BLaER1 treated with 17β-estradiol and CSF1 and Interleukin-3, amounts not matched to agents 10 nM and 100 nM (cell line): ENCODE results near the gene PHIP.

Experiments
- H3K27ac ChIP-seq, 11 experiments: shearing (Covaris generic); formaldehyde crosslinking; 2 replicates each; pipeline ENCODE4 v1.8.1; 2022
- H3K27me3 ChIP-seq, 11 experiments: shearing (Covaris generic); formaldehyde crosslinking; 2 replicates each; pipeline ENCODE4 v1.8.1; 2022
- H3K36me3 ChIP-seq, 11 experiments: shearing (Covaris generic); formaldehyde crosslinking; 2 replicates each; pipeline ENCODE4 v1.8.1; 2022
- H3K4me1 ChIP-seq, 10 experiments: shearing (Covaris generic); formaldehyde crosslinking; 2 replicates each; pipeline ENCODE4 v1.8.1; 2022
- H3K4me2 ChIP-seq, 11 experiments: shearing (Covaris generic); formaldehyde crosslinking; 2 replicates each; pipeline ENCODE4 v1.8.1; 2022
- H3K4me3 ChIP-seq, 10 experiments: shearing (Covaris generic); formaldehyde crosslinking; 2 replicates each; pipeline ENCODE4 v1.8.1; 2022
- H3K9ac ChIP-seq, 11 experiments: shearing (Covaris generic); formaldehyde crosslinking; 2 replicates each; pipeline ENCODE4 v1.8.1; 2022
- H3K9me3 ChIP-seq, 11 experiments: shearing (Covaris generic); formaldehyde crosslinking; replicated peaks in 1 of 11; 2 replicates each; pipeline ENCODE4 v1.8.1; 2022
- H4K20me1 ChIP-seq, 11 experiments: shearing (Covaris generic); formaldehyde crosslinking; 2 replicates each; pipeline ENCODE4 v1.8.1; 2022
- Cebpa-rat ChIP-seq, 11 experiments: shearing (Covaris generic); IDR thresholded peaks; 2 replicates each; pipeline ENCODE4 v1.8.1; 2022

Gene PHIP

GRCh38 chr6:79005497-79005896 lies 72.6 kb downstream of the PHIP start:
- no peaks in the 10 kb centered on the region for H3K9me3 ChIP-seq
- no peak for TF ChIP-seq Cebpa-rat (IDR thresholded peaks at IDR 0.05)
- H3K27me3 ChIP-seq: no peaks in the 10 kb centered on the region
- H3K4me3 ChIP-seq: no peak overlapping the region
- no peak overlapping the region for H3K9ac ChIP-seq
- H3K4me2 ChIP-seq: no peak overlapping the region
- no peak overlapping the region for H3K27ac ChIP-seq
- H3K36me3 ChIP-seq: peaks cover 27 to 44% (median 37%) of the 10 kb centered on the region in 11 experiments; a peak in 20 of 22 replicates
- H3K4me1 ChIP-seq: no peaks in the 10 kb centered on the region
- no peaks in the 10 kb centered on the region for H4K20me1 ChIP-seq

GRCh38 chr6:79005024-79005423 lies 73.0 kb downstream of the PHIP start:
- Histone ChIP-seq H3K4me1 (no peaks in the 10 kb centered on the region), H3K4me3 (no peak overlapping the region), H3K36me3 (peaks cover 27 to 48% (median 37%) of the 10 kb centered on the region in 11 experiments; a peak in 20 of 22 replicates), H4K20me1 (no peaks in the 10 kb centered on the region), H3K4me2 (no peak overlapping the region), H3K27me3 (no peaks in the 10 kb centered on the region), H3K9ac (no peak overlapping the region), H3K9me3 (no peaks in the 10 kb centered on the region), H3K27ac (no peak overlapping the region)
- TF ChIP-seq Cebpa-rat (IDR thresholded peaks at IDR 0.05): no peak

- no peaks in the 10 kb centered on the region for H3K9me3 ChIP-seq
- H3K27me3 ChIP-seq: no peaks in the 10 kb centered on the region
- no peak overlapping the region for H3K9ac ChIP-seq
- no peak overlapping the region for H3K4me2 ChIP-seq
- no peak overlapping the region for H3K27ac ChIP-seq
- no peak for TF ChIP-seq Cebpa-rat (IDR thresholded peaks at IDR 0.05)
- no peaks in the 10 kb centered on the region for H3K4me1 ChIP-seq
- H3K36me3 ChIP-seq: peaks cover 27 to 56% (median 37%) of the 10 kb centered on the region in 11 experiments; a peak in 20 of 22 replicates
- H3K4me3 ChIP-seq: no peak overlapping the region
- H4K20me1 ChIP-seq: no peaks in the 10 kb centered on the region
These were observed 73.8 kb downstream of the PHIP start for GRCh38 chr6:79004239-79004638.

GRCh38 chr6:79001415-79001814 lies 76.6 kb downstream of the PHIP start:
- H3K36me3 ChIP-seq: peaks cover 42 to 85% (median 61%) of the 10 kb centered on the region in 11 experiments
- no peaks in the 10 kb centered on the region for H3K27me3 ChIP-seq
- no peaks in the 10 kb centered on the region for H4K20me1 ChIP-seq
- H3K4me2 ChIP-seq: no peak overlapping the region
- H3K9ac ChIP-seq: no peak overlapping the region
- H3K9me3 ChIP-seq: peaks cover 0 to 3% (median 0%) of the 10 kb centered on the region in 11 experiments; a peak in 2 of 22 replicates
- TF ChIP-seq Cebpa-rat (IDR thresholded peaks at IDR 0.05): no peak
- H3K4me3 ChIP-seq: no peak overlapping the region
- no peaks in the 10 kb centered on the region for H3K4me1 ChIP-seq
- no peak overlapping the region for H3K27ac ChIP-seq

GRCh38 chr6:78999737-79000136 lies 78.3 kb downstream of the PHIP start:
- no peaks in the 10 kb centered on the region for H3K27me3 ChIP-seq
- peaks cover 57 to 100% (median 75%) of the 10 kb centered on the region in 11 experiments for H3K36me3 ChIP-seq

GRCh38 chr6:78995946-78996345 lies 82.1 kb downstream of the PHIP start:
- Histone ChIP-seq H3K9ac (no peak overlapping the region), H3K27ac (no peak overlapping the region), H3K4me2 (no peak overlapping the region), H3K4me1 (no peaks in the 10 kb centered on the region), H3K36me3 (peaks cover 59 to 100% (median 76%) of the 10 kb centered on the region in 11 experiments), H3K4me3 (no peak overlapping the region), H4K20me1 (no peaks in the 10 kb centered on the region), H3K9me3 (peaks cover 0 to 30% (median 22%) of the 10 kb centered on the region in 11 experiments; a peak in 15 of 22 replicates), H3K27me3 (no peaks in the 10 kb centered on the region)
- TF ChIP-seq Cebpa-rat (IDR thresholded peaks at IDR 0.05): no peak

More at GRCh38 chr6:78999737-79000136, 78.3 kb downstream of the PHIP start:
- Histone ChIP-seq H3K4me3 (no peak overlapping the region), H3K9ac (no peak overlapping the region), H4K20me1 (no peaks in the 10 kb centered on the region), H3K27ac (no peak overlapping the region), H3K9me3 (peaks cover 0 to 16% (median 12%) of the 10 kb centered on the region in 11 experiments; a peak in 12 of 22 replicates), H3K4me2 (no peak overlapping the region), H3K4me1 (no peaks in the 10 kb centered on the region)
- TF ChIP-seq Cebpa-rat (IDR thresholded peaks at IDR 0.05): no peak

GRCh38 chr6:78995346-78995745 lies 82.7 kb downstream of the PHIP start:
- no peak overlapping the region for H3K4me3 ChIP-seq
- no peak overlapping the region for H3K27ac ChIP-seq
- TF ChIP-seq Cebpa-rat (IDR thresholded peaks at IDR 0.05): no peak
- H4K20me1 ChIP-seq: no peaks in the 10 kb centered on the region
- no peak overlapping the region for H3K9ac ChIP-seq
- peaks cover 0 to 30% (median 22%) of the 10 kb centered on the region in 11 experiments; a peak in 15 of 22 replicates for H3K9me3 ChIP-seq
- peaks cover 54 to 100% (median 75%) of the 10 kb centered on the region in 11 experiments for H3K36me3 ChIP-seq
- H3K27me3 ChIP-seq: no peaks in the 10 kb centered on the region
- H3K4me2 ChIP-seq: no peak overlapping the region
- H3K4me1 ChIP-seq: no peaks in the 10 kb centered on the region

- Histone ChIP-seq H3K4me1 (no peaks in the 10 kb centered on the region), H3K4me2 (no peak overlapping the region), H3K9me3 (peaks cover 0 to 30% (median 22%) of the 10 kb centered on the region in 11 experiments; a peak in 15 of 22 replicates), H3K27ac (no peak overlapping the region), H4K20me1 (no peaks in the 10 kb centered on the region), H3K9ac (no peak overlapping the region), H3K4me3 (no peak overlapping the region), H3K36me3 (peaks cover 50 to 100% (median 79%) of the 10 kb centered on the region in 11 experiments), H3K27me3 (no peaks in the 10 kb centered on the region)
- TF ChIP-seq Cebpa-rat (IDR thresholded peaks at IDR 0.05): no peak
These were observed 84.1 kb downstream of the PHIP start for GRCh38 chr6:78993955-78994354.

GRCh38 chr6:78989191-78989590 lies 88.9 kb downstream of the PHIP start:
- Histone ChIP-seq H3K9ac (no peak overlapping the region), H3K9me3 (peaks cover 0 to 11% (median 6%) of the 10 kb centered on the region in 11 experiments; a peak in 12 of 22 replicates), H3K27ac (no peak overlapping the region), H3K36me3 (peaks cover 32 to 96% (median 63%) of the 10 kb centered on the region in 11 experiments), H3K4me1 (no peaks in the 10 kb centered on the region), H3K4me2 (no peak overlapping the region), H3K27me3 (no peaks in the 10 kb centered on the region), H4K20me1 (no peaks in the 10 kb centered on the region), H3K4me3 (no peak overlapping the region)
- TF ChIP-seq Cebpa-rat (IDR thresholded peaks at IDR 0.05): no peak

GRCh38 chr6:78986161-78986560 lies 91.9 kb downstream of the PHIP start:
- Histone ChIP-seq H3K4me3 (no peak overlapping the region), H3K4me2 (no peak overlapping the region), H3K9me3 (no peaks in the 10 kb centered on the region), H3K4me1 (no peaks in the 10 kb centered on the region), H3K36me3 (peaks cover 34 to 96% (median 65%) of the 10 kb centered on the region in 11 experiments), H3K27ac (no peak overlapping the region), H4K20me1 (no peaks in the 10 kb centered on the region; a peak in 1 of 22 replicates), H3K9ac (no peak overlapping the region), H3K27me3 (no peaks in the 10 kb centered on the region)
- TF ChIP-seq Cebpa-rat (IDR thresholded peaks at IDR 0.05): no peak
